GM21367 (cell line): ENCODE results near the gene POLN.

Experiments used
- ATAC-seq: cut with Tn5 transposase; IDR thresholded peaks from one replicate; pipeline ENCODE4 v1.9.1; 2021; ENCODE audit not compliant: unreplicated experiment

The POLN gene

DNA sequence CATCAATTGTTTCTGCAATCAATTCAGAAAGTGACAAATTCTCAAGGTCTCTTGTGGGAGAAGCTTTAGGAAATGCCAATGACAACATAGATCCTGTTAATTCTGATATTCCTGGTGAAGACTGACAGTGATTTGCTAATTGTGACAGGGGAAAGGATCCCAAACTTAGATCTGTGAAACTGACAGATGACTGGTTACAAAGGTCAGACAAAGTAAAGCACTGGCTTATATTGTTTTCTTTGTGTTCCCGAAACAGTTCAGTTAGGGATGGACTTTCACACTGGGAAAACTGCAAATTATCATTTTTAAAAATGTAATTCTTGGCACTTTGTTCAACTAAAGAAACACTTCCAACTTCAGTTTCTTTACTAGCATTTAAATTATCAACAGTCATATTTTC is 152.7 kb downstream of the POLN start:
- no peak for ATAC-seq

DNA sequence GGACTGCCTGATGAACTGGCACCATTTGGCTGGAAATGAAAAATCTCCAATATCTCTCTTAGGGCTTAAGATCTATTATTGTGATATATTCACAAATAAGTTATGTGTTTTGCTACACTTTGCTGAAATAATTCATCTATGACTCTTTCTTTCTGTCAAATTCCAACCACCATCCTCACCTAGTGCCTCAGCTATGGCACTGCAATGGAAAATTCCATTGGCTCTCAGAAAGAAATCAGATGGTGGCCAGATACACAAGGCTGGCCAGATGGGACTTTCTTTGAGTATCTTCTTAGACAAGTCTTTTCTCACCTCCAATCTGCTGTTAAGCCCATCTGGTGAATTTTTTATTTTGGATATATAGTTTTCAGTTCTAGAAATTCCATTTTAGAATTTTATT is 154.8 kb downstream of the POLN start:
- no peak for ATAC-seq

DNA sequence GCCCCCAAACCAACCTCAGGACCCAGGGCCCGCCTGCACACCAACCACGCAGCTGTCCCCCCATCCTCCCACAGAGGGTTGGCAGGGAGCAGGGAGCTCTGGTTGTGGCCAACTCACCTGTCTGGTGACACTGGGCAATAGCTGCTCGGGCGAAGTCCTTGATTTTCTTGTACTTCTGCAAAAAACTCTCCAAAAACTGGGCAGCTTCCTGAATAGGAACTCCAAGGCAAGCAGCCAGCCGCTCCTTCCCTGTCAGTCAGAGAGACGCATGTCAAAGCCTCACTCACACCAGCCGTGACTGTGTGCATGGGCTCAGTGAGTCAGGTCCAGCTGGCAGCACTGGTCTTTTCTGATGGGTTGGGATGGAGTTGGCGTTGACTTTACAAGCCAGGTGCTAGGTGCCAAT is 156.4 kb downstream of the POLN start:
- ATAC-seq, result no peak

DNA sequence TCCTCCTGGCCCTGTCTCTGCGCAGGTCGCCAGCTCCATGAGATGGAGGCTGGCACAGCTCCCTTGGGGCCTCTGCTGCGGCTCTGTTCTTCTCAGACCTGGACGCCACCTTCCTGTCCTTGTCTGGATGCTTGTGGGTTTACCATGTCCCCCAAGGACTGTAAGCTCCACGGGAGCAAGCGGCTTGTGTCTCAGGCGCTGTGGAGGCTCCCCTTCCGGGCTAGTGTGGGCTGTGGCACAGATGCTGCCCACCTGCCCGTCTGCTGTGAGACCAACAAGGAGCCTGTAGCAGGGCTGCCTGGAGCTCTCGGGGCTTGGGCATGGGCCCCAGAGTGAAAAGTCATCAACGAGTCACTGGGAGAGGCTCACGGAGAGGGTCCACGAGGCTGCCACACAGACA is 157.6 kb downstream of the POLN start:
- ATAC-seq, result no peak

DNA sequence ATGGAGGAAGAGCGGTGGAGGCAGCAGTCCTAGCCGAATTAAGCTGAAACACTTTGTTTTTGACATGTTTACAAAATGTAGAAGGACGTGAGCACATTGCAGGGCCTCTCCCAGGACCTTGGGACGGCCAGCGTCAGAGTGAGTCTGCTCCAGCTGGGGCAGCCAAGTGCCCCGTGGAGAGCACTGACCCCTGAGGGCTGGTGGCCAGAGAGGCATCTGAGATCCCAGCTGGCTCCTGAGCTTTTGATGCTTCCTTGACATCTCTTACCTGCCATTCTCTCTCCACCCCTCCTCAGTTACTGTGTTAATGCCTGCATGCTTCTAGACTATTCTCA is 158.1 kb downstream of the POLN start:
- ATAC-seq, result no peak

DNA sequence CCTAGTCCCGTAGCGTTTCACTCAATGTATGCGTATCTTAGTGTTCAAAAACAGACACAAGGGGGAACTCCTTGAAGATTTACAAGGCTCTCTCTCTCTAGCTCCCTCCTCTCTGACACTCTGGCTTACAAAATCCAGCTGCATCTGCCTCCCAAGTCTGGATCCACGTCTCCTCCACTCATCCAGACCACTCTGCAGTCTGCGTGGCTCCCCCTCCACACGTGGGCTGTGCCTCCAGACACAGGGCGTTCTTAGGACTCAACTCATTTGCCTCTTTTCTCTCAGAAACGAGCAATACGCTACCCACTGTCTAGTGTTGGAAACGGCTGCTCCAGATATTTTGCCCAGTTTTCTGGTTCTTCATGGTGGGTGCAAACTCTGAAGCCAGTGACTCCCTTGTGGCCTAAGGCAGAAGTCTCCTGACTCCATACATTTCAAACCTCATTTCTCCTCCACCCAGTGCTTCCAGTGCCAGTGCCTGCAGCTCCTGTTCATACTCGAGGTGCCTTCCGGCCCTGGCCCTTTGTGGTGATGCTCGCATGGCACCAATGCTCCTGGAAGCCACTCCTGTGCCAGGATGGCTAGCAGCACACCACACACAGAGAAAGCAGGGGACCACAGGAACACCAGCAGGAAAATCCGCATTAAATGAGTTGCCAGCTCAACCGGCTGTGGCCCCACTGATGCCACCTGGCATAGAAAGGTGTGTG is 158.7 kb downstream of the POLN start:
- ATAC-seq, result no peak

DNA sequence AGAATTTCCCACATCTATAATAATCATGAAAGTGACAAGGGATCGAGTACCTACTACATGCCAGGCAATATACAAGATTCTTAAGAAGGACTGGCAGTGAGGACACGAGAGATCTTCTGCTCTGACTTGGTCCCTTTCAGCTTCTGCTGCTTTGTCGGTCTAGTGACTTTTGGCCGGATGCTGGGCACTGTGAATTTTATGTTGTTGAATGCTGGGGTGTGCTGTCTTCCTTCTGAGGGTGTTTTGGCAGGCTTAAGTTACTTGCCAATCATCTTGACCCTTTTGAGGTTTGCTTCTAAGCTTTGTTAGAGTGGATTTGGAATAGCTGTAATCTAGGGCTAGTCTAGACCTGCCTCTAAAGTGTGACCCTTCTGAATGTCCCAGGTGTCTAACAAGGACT is 159.3 kb downstream of the POLN start:
- no peak for ATAC-seq

DNA sequence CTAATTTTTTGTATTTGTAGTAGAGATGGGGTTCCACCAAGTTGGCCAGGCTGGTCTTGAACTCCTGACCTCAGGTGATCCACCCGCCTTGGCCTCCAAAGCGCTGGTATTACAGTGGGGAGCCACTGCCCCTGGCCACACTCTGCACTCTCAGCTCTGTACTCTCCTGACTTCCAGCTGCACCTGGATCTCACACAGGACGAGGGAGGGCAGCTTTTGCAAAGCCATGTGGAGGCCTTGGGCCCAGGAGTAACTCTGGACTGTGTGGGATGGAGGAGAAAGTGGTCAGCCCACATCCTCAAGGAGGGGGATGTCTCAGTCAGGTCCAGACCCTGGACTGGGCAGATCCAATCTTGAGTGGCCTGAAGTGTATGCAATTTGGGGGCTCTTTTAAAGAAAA is 159.8 kb downstream of the POLN start:
- no peak for ATAC-seq

DNA sequence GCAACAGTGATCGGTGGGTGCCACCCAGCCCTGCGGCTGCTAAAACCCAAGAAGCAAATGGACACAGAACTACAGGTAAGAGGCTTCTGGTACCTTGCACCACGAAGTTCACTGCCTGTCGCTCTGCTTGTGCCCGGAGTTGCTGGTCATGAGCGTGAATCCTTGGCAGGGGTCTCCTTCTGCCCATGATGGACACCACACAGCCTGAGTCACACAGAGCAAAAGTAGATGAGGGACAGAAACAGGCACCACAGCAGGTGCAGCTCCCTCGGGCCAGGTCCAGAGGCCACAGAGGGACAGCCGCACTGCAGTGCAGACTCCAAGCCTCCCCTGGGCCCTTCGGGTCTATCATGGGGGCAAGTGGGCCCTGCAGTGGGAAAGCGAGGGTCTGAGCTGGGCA is 160.4 kb downstream of the POLN start:
- ATAC-seq, result no peak

DNA sequence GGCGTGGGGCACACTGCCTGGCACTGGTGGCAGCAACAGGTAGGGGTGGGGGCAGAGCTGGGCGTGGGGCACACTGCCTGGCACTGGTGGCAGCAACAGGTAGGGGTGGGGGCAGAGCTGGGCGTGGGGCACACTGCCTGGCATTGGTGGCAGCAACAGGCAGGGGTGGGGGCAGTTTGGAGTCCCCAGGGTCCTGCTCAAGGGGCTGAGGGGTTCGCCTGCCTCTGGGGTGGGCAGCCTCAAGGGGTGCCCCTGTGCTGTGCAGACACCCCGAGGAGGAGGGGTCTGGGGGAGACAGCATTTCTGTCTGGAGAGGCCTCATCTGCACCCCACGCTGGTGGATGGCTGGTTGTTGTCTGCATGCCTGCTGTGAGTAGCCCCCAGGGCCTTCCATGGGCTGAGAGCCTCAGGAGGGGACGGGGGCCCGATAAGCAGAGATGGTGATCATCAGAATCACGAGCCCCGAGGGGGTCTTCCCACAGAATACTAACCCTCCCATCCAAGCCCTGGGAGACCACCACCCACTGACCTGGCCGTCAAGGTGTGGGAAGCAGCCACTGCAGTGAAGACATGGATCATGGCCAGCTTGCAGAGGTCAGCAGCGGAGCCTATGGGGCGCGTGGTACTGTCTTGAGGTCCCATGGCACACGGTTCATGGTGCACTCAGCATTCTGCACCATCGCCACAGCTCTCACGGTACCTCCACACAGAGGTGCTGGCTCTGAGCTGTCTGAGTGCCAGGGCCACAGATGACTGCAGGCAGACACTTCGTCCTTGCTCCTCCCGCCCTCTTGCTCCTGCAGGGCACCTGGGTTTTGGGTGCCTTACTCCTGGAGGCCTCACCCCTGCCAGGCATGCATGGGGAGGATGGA is 161.3 kb downstream of the POLN start:
- ATAC-seq, result no peak

DNA sequence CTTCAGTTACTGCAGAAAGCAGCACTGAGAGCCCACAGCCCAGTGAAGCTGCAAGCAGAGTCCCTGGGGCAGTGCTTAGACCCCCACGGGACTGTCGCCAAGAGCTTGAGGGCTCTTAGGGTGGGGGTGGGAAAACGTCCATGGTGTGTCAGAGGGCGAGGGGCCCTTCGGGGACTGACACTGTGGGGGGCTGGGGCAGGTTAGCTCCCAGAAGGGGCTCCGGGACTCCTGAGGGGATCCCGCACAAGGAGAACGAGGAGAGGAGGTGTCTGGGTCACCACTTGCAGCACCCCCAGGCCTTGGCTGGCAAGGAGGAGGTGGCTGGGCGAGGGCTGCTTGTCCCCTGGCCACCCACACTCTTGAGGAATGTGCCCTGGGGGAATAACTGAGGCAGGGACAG is 162.0 kb downstream of the POLN start:
- ATAC-seq, result no peak

DNA sequence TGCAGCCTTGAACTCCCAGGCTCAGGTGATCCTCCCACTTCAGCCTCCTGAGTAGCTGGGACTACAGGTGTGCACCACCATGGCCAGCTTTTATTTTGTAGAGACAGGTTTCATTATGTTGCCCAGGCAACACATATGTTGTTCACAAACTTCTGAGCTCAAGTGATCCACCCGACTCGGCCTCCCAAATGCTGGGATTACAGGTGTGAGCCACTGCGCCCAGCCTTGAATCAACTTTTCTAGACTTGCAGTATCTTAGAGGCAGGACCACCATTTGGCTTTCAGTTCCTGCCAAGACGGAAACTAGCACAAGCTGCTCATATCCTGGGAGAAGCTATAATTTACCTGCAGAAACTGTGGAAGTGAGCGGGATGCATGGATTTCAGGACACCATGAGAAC is 162.9 kb downstream of the POLN start:
- no peak for ATAC-seq

DNA sequence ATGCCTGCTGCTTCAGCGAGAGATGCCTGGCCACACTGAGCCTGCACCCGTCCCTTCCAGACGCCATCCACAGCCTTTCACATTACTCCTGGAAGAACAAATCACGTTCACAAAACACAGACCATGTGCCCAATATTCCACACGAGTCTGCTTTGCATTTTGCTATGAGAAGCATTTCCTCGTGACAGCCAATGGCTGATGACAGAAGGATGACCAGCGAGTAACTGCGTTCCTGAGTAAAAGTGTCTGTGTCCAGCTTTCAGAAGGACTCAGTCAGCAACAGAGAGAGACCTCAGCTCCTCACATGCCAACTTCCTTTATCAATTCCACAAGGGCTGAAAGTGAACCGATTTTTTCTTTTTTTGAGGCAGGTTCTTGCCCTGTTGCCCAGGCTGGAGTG is 163.3 kb downstream of the POLN start:
- no peak for ATAC-seq

DNA sequence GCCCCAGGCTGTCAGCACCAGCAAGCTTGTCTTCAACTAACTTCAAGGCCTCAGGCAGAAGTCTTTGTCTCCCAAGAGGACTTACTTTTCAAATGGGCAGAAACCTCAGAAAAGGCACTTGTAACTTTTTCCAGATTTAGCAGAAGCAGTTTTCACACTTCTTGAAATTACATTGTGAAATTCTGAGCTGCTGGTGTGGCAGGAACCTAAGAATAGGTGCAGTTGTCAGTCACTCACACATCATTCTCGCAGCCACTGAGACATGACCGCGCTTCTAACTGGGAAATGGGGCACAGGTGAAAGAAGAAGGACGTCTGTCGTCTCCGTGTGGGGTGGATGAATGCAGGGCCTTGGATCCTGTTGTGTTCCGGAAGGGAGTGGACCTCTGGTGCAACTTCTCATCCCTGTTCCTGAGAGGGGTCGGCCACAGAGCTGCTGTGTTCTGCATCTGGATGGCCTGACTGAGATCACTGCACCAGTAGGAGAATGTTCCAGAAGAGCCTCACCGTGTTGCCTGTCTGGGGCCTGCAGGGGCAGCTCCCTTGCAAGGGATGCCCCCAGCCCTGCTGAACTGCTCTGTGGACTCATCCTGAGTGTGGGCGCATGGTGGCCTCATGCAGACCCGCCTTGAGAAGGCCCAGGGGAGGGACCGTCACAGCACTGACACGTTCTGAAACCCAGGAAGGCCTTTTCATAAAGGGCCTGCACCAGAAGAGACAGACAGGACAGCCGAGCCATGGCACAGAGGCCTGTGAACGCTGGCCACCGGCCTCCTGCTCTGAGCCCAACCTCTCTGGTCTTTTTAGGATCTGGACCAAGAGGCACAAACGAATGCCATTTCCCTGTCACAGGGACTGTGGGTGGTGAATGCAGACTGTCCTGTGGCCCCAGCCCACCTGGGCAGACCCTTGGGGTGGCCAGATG is 164.1 kb downstream of the POLN start:
- no peak for ATAC-seq

DNA sequence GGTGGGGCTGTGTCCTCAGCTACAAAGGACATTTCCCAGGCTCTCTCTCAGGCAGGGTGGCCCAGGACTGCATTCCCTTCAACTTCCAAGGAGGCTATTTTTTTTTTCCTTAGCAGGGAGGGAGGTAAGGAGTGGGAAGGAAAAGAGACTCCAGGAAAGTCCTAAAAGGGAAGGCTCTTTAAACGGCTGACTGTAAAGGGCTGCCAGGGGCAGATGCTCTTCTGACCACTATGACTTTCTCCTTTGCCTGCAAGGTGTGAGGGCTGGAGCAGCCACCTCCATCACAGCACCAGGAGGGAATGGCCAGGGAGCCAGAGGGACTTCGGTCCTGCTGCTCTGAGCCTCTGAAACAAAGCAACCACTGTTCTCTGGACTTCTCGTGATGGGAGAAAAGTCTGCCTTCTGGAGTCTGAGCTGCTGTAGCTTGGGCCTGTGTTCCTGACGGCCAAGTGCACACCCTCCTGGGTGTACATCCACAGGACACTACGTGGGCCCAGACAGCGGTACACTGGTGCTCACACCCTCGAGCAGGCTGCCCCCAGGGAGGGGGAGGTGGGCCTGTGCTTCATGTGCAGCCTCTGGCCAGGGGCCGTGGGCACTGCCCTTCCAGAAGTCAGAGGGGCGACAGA is 164.9 kb downstream of the POLN start:
- ATAC-seq, result no peak

DNA sequence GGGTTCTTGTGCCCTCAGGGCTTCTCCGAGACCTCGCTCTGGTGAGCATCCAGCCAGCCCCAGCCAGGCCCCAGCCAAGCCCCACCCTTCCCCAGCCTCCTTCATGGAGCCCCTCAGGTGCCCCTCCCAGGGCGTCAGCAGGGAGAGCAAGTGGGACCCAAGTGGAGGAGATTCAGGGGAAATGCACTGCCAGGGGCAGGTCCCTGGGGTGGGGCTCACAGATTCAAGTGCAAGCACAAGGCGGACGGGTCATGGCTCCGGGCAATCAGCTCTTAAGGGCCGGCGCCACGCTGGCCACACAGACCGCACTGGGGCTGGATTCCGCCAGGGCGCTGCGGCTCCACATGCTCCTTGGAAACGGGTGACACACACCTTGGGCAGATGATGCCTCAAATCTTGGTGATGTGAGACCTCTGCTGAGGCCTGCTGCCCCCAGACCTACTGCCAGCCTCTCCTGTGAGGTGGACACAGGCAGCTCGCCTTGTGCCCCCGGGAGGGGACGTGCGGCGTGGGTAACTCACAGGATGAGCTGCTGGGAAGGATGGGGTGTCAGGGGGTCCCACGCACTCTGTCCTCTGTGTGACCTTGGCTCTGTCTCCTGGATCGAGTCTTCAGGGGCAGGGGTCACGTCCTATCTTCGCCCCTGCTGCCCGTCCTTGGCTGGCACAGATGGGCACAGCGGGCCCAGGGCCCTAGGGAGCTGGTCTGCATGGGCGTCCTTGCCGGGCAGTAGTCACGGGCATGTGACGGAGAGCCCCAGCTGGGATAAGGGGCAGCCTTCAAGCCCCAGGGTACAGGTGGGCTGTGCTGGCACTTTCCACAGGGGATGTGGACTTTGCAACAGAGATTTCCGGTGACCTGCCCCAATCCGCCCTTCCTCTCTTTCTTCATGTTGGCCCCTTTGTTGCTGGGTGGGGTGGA is 165.7 kb downstream of the POLN start:
- no peak for ATAC-seq

DNA sequence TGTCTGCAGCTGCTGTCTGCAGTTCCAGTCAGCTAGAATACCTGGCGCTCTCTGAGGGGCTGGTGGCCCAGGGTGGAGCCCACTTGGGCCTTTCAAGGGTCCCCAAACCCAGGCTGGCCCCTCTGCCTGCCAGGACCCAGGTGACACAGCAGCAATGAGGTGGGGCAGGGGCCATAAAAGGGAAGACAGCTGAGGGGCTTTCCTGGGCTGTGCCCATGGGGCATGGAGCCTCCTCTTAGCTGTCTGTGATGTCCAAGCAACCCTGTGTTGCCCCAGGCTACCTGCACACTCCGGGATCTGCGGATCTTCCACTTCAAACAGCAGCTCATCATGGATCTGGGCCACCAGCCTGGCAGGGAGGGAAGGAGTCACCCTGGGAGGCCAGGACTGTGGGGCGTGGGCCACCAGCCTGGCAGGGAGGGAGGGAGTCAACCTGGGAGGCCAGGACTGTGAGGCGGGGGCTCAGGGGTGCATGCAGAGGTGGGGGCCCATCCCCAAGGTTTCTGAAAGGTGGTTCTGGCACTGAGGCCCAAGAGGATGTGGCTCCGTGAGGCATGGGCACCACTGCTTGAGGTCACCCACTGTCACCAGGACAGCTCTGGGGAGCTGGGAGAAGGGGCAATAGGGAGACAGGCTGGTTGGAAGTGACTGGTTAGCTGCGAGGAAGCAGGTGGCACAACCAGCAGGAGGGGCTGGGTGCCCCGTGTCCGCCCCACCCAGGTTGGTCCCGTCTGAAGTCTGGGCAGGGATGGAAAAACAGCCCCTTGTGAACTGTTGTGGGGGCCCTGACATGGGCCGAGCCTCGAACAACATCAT is 166.5 kb downstream of the POLN start:
- ATAC-seq, result no peak

DNA sequence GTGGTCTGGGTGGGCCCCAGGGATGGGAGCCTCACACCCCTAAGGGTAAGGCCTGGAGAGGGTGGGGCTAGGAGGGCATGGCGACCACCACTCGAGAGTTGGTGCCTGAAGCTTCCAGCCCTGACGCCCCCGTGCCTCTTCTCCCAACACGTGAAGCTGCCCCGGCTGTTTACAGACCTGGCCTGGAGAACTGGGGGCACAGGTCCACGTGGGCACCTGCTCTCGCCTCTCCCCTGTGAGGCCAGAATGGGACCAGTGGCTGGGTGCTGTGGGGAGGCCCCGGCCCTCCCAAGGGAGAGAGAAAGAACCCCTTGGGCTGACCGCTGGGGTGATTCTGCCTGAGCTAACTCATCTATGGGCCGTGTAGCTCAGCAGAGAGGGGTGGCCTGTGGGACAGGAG is 167.3 kb downstream of the POLN start:
- no peak for ATAC-seq

DNA sequence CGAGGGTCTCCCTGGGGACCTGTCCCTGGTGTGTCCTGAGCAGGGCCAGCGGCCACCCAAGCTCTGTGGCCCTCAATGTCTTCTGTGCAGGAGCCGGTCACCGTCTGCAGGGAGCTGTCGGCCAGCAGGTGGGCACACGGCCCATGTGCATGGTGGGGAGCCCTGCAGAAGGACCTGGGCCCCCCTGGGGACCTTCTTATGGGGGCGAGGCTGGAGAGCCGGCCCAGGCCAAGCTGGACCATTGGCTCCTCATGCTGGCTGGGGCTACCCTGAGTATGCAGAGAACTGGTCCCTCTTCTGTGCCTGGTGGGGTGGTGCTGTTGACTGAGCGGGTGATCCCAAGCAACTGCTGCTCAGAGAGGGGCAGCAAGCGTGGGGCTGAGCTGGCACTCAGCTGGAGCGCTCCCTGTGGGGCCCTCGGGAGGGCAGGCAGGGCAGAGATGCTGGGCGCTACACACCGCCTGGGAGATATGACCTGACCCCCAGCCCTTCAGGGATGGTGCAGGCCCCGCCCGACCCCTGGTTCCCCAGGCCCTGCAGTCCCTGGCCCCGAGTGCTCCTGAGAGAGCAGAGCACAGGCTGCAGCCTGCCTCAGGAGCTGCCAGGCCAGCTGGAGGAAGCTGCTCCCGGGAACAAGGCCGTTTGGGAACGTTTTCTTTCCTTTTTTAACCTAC is 168.0 kb downstream of the POLN start:
- no peak for ATAC-seq
